Adipocyte (in vitro differentiated cells): ENCODE results near the gene FASLG.

ENCODE experiments used
- DNase-seq: peaks from one replicate; pipeline ENCODE4 v3.0.0-alpha.2; 2015; ENCODE audit warnings: low read depth
- H3K27me3 ChIP-seq: replicated peaks from 2 replicates; pipeline ENCODE4 v1.7.0; 2013; ENCODE audit warnings: mild to moderate bottlenecking, low read length, moderate library complexity; ENCODE audit not compliant: control insufficient read depth, insufficient read depth
- H3K36me3 ChIP-seq: 2 replicates; pipeline ENCODE4 v1.7.0; 2013; ENCODE audit warnings: low read length, mild to moderate bottlenecking, moderate library complexity; ENCODE audit not compliant: control insufficient read depth, insufficient read depth, severe bottlenecking
- H3K4me1 ChIP-seq: 2 replicates; pipeline ENCODE4 v1.7.0; 2013; ENCODE audit warnings: mild to moderate bottlenecking, low read length, moderate library complexity; ENCODE audit not compliant: control insufficient read depth, insufficient read depth
- H3K4me3 ChIP-seq: 2 replicates; pipeline ENCODE4 v1.7.0; 2013; ENCODE audit warnings: mild to moderate bottlenecking, low read length, moderate library complexity
- H3K9ac ChIP-seq: 2 replicates; pipeline ENCODE4 v1.7.0; 2013; ENCODE audit warnings: mild to moderate bottlenecking, low read length, moderate library complexity
- H3K9me3 ChIP-seq: 2 replicates; pipeline ENCODE4 v1.7.0; 2013; ENCODE audit warnings: mild to moderate bottlenecking, low read length, moderate library complexity; ENCODE audit not compliant: control insufficient read depth

The FASLG gene

DNA sequence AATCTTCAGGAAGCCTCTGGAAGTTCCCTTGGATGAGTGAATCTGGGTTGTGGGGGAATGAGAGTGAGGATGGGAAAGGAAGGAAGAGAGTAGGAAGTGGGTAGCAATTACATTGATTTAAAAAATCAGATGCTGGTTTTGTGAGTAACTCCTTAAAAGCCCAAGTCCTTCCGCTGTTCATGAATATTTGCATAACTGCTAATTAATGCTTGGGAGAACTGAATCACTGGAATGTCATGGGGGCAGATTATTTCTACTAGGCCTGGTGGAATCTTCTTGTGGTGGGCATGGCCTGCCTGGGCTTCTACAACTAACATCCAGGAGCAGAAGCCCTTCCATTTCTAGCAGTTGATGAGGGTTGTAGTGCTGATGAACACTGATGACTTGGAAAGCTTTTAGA lies 52.7 kb downstream of the FASLG start:
- Histone ChIP-seq H3K27me3 (no peaks in the 10 kb centered on the region), H3K4me3 (no peak overlapping the region), H3K9me3 (no peaks in the 10 kb centered on the region), H3K9ac (no peak overlapping the region), H3K36me3 (no peaks in the 10 kb centered on the region), H3K4me1 (no peaks in the 10 kb centered on the region)
- no peak for DNase-seq

DNA sequence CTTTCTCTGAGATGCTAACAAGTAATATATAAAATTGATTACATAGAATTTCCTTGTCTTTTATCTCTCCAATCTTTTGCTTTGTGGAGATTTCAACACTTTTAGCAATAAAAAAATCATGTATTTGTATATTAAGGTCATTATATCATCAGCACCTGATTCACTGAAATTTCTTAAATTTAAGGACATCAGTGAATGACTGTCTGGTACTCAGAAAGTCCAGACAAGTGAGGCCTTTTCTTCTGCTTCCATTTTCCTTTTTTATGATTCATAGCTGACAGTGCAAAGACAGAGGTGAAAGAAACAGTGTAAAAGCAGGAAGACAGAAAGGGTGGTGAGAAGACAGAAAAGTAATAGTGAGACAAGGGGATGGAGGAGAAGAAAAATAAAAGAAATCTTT lies 54.6 kb downstream of the FASLG start:
- H3K9me3 ChIP-seq, result no peaks in the 10 kb centered on the region
- H3K4me3 ChIP-seq, result no peak overlapping the region
- H3K4me1 ChIP-seq, result no peaks in the 10 kb centered on the region
- no peaks in the 10 kb centered on the region for H3K36me3 ChIP-seq
- H3K27me3 ChIP-seq, result no peaks in the 10 kb centered on the region
- no peak for DNase-seq
- no peak overlapping the region for H3K9ac ChIP-seq
